ENCODE results near the gene CLDN20. TPM values are rescaled to one million over a fixed set of nuclear protein-coding genes. Genes with fewer than 3 reads are reported as not detected.

The CLDN20 gene, protein sequence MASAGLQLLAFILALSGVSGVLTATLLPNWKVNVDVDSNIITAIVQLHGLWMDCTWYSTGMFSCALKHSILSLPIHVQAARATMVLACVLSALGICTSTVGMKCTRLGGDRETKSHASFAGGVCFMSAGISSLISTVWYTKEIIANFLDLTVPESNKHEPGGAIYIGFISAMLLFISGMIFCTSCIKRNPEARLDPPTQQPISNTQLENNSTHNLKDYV
- total RNA-seq (2012; rRNA removed) (not detected in 2 replicates), polyA plus RNA-seq (2012; rRNA removed) (not detected in 2 replicates), Bru-seq, nascent RNA (percentile 15 among the genes with signal in this experiment), BruChase-seq, experiment 1, labeled RNA remaining after a 6-hour chase (not detected), BruChase-seq, experiment 2, labeled RNA remaining after a 2-hour chase (percentile 7 among the genes with signal in this experiment)
- polyA plus RNA-seq (2012; cell fraction: cytosol; rRNA removed): 0.03 TPM in 1 of 2 replicates, not detected in the other
- 0.10 TPM in 1 of 2 replicates, not detected in the other for polyA plus RNA-seq (2012; cell fraction: nucleus; rRNA removed; ENCODE audit: low replicate concordance)
- long read RNA-seq, partial matches to known transcripts: 0 of 2 reads
- long read RNA-seq, other reads (novel, unspliced or antisense): 2 of 2 reads

DNA sequence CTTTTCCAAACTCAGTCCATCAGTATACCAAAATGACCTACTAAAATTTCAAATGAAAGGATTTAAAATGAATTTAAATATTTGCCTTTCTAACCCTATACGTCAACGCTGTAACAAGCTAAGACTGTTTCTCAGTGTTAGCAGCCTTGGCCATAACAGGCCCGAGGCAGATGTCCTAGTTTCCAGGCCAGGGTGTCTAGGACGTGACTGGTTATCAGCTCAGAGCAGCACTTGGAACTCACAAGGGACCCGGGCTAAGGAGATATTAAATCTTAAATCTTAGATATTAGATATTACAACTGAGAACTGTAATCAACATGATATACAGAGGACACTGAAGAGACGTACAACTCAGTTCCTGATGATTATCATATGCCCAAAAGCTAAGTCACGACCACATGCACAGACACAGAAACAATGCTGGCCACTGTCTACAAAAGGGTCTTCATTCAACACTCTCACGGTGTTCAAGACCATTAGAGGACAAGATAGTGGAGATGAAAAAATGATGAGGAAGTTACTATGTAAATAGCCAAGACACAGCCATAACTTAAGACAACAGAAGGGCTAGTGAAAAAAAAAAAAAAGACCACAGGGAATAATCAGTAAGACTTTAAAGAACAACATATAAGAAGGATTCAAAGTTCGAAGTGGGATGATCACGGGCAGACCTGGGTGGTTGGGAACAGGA, at the start of gene CLDN20:
Gene CLDN20 (plus strand): TSS at position 641 of the 691 bp plus-strand sequence. CDS start 11,707 bp downstream, outside the sequence.
- no peak within 1 kb of the TSS for H3K4me3 ChIP-seq (ENCODE audit: insufficient read depth, low read depth, low read length)
- H2BK15ac ChIP-seq (ENCODE audit: low read depth, low read length): no peak within 1 kb of the TSS
- no peak for DNase-seq
- H2BK5ac ChIP-seq (ENCODE audit: low read depth, low read length, poor library complexity, severe bottlenecking): no peak within 1 kb of the TSS
- peaks cover 5 to 32% of the 10 kb centered on the region in 2 experiments for H3K79me1 ChIP-seq (ENCODE audit: low read depth in 1 of 2, low read length in 2 of 2)
- 100% methylated on average over 2 of the region's 10 CpGs; no CpG with 5 or more reads in 1 of the 2 experiments for WGBS, 2 experiments (ENCODE audit: extremely low coverage in 2 of 2, insufficient read length in 1 of 2)
- H4K20me1 ChIP-seq (ENCODE audit: insufficient read depth, low read length): no peaks in the 10 kb centered on the region
- intact Hi-C loops (cut with micrococcal nuclease) (no loop called here), in situ Hi-C loops (cut with MboI; ENCODE audit: low sequenced_read_pairs) (no loop called here), dilution Hi-C loops (cut with HindIII; ENCODE audit: low sequenced_read_pairs, unreplicated experiment) (no loop called here)
- POLR2A ChIA-PET (ENCODE audit: unreplicated experiment): no interaction called here
- peaks cover 15% of the 10 kb centered on the region for H3K36me3 ChIP-seq (ENCODE audit: control insufficient read depth, insufficient read depth, low read length)
- H2AK9ac ChIP-seq (replicated peaks; ENCODE audit: low read depth, low read length, poor library complexity): no peak within 1 kb of the TSS
- no peaks in the 10 kb centered on the region for H3K9me3 ChIP-seq (ENCODE audit: control insufficient read depth, insufficient read depth, low read length)
- H2AFZ ChIP-seq (replicated peaks; ENCODE audit: low read length, poor library complexity): no peak within 1 kb of the TSS
- H3K4me2 ChIP-seq (ENCODE audit: low read depth, low read length): no peak within 1 kb of the TSS
- peaks cover 15% of the 10 kb centered on the region for H3K9me1 ChIP-seq (ENCODE audit: insufficient read depth, low read length)
- no peaks in the 10 kb centered on the region for H3K27me3 ChIP-seq (ENCODE audit: control insufficient read depth, insufficient read depth, low read length)
- H4K8ac ChIP-seq (ENCODE audit: low read depth in 2 of 2, low read length in 2 of 2): peak within 1 kb of the TSS in 1 of 2 experiments; percentile 39; a peak in 1 of 4 replicates
- no peak within 1 kb of the TSS for H3K9ac ChIP-seq (ENCODE audit: low read depth, low read length)
- 0 out of 2 replicates have a peak within 1 kb of the TSS, but pooled peaks have one; percentile 28 for H3K14ac ChIP-seq (replicated peaks; ENCODE audit: low read depth, low read length)
- no peaks in the 10 kb centered on the region; the same call in 1 of the 2 replicates for H3K4me1 ChIP-seq (ENCODE audit: control insufficient read depth, insufficient read depth, low read length)
- no peak for ATAC-seq (ENCODE audit: low read depth)
- H3K27ac ChIP-seq (ENCODE audit: insufficient read depth, low read length): no peak within 1 kb of the TSS
- CTCF ChIA-PET: interaction anchor here (0.7 kb wide), 1 partner anchor 183 kb away, joined by 3 read pairs; no protein-coding TSS in a partner anchor
- no peak within 1 kb of the TSS for H2AK5ac ChIP-seq (ENCODE audit: low read depth, low read length)
- BruUV-seq (replicated peaks): no TSS peak
- no peak within 1 kb of the TSS for H3K56ac ChIP-seq (ENCODE audit: extremely low read depth, insufficient read depth, low read length)
- H2BK20ac ChIP-seq (ENCODE audit: low read depth, low read length): no peak within 1 kb of the TSS
- 0 out of 2 replicates have a peak within 1 kb of the TSS, but pooled peaks have one; percentile 34 for H3K23ac ChIP-seq (ENCODE audit: low read depth, low read length)
- 0 out of 2 replicates have a peak within 1 kb of the TSS, but pooled peaks have one; percentile 40 for H3K4ac ChIP-seq (ENCODE audit: low read depth, low read length)
- H4K5ac ChIP-seq (ENCODE audit: low read depth, low read length): no peak within 1 kb of the TSS
- no peak within 1 kb of the TSS for H4K91ac ChIP-seq (ENCODE audit: insufficient read depth, low read depth, low read length)
- no peak within 1 kb of the TSS for H2BK120ac ChIP-seq (ENCODE audit: low read depth, low read length)
- no peak within 1 kb of the TSS for H3K18ac ChIP-seq (ENCODE audit: low read depth, low read length)
- TF ChIP-seq CEBPB (IDR thresholded peaks at IDR 0.05; ENCODE audit: low read depth, low read length): no peak
- no peak for TF ChIP-seq NFE2L2 (IDR thresholded peaks at IDR 0.05; ENCODE audit: low read depth, low read length)
- TF ChIP-seq MAZ (IDR thresholded peaks at IDR 0.05; ENCODE audit: borderline replicate concordance, low read depth, low read length): no peak
- no peak for TF ChIP-seq MXI1 (IDR thresholded peaks at IDR 0.05; ENCODE audit: borderline replicate concordance, low read depth, low read length)
- no peak for TF ChIP-seq CHD1 (IDR thresholded peaks at IDR 0.05; ENCODE audit: low read depth, low read length)
- TF ChIP-seq FOS (IDR thresholded peaks at IDR 0.05; ENCODE audit: low read depth, low read length): no peak
- TF ChIP-seq SMC3 (IDR thresholded peaks at IDR 0.05; ENCODE audit: low read depth, low read length): no peak
- no peak for TF ChIP-seq RAD21 (IDR thresholded peaks at IDR 0.05; ENCODE audit: low read length)
- TF ChIP-seq, protein P1, sequence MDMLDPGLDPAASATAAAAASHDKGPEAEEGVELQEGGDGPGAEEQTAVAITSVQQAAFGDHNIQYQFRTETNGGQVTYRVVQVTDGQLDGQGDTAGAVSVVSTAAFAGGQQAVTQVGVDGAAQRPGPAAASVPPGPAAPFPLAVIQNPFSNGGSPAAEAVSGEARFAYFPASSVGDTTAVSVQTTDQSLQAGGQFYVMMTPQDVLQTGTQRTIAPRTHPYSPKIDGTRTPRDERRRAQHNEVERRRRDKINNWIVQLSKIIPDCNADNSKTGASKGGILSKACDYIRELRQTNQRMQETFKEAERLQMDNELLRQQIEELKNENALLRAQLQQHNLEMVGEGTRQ (IDR thresholded peaks at IDR 0.05; ENCODE audit: low read depth, low read length): no peak
- TF ChIP-seq, protein P2, sequence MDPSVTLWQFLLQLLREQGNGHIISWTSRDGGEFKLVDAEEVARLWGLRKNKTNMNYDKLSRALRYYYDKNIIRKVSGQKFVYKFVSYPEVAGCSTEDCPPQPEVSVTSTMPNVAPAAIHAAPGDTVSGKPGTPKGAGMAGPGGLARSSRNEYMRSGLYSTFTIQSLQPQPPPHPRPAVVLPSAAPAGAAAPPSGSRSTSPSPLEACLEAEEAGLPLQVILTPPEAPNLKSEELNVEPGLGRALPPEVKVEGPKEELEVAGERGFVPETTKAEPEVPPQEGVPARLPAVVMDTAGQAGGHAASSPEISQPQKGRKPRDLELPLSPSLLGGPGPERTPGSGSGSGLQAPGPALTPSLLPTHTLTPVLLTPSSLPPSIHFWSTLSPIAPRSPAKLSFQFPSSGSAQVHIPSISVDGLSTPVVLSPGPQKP (IDR thresholded peaks at IDR 0.05; ENCODE audit: borderline replicate concordance, low read depth, low read length): no peak
- no peak for TF ChIP-seq POLR2A (IDR thresholded peaks at IDR 0.05; ENCODE audit: low read depth, low read length)
- TF ChIP-seq, protein P3, sequence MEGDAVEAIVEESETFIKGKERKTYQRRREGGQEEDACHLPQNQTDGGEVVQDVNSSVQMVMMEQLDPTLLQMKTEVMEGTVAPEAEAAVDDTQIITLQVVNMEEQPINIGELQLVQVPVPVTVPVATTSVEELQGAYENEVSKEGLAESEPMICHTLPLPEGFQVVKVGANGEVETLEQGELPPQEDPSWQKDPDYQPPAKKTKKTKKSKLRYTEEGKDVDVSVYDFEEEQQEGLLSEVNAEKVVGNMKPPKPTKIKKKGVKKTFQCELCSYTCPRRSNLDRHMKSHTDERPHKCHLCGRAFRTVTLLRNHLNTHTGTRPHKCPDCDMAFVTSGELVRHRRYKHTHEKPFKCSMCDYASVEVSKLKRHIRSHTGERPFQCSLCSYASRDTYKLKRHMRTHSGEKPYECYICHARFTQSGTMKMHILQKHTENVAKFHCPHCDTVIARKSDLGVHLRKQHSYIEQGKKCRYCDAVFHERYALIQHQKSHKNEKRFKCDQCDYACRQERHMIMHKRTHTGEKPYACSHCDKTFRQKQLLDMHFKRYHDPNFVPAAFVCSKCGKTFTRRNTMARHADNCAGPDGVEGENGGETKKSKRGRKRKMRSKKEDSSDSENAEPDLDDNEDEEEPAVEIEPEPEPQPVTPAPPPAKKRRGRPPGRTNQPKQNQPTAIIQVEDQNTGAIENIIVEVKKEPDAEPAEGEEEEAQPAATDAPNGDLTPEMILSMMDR (conservative IDR thresholded peaks at IDR 0.05; ENCODE audit: low read depth, low read length): no peak

All from IMR-90 (cell line).